HepG2 (cell line): ENCODE measurements around the gene SLC25A22. TPM values are rescaled to one million over a fixed set of nuclear protein-coding genes. Genes with fewer than 3 reads are reported as not detected.

Experiments used
- ATAC-seq: fragments of 200-7000 bp; cut with Tn5 transposase; 3 replicates; pipeline ENCODE4 v1.9.1; 2020; ENCODE audit warnings: mild to moderate bottlenecking, moderate library complexity
- Bru-seq: library from RNA; stranded (reverse); fragments of 400-500 nt; gene quantifications from one replicate; lab custom pipeline; 2021; lab: Mats Ljungman, UMichigan
- BruChase-seq, 2 experiments: library from RNA; stranded (reverse); fragments of 400-500 nt; gene quantifications; one replicate each; lab custom pipeline; 2021; lab: Mats Ljungman, UMichigan
- BruUV-seq: library from RNA; stranded (reverse); fragments of 400-500 nt; replicated peaks from 2 replicates; lab custom pipeline; 2021; lab: Mats Ljungman, UMichigan
- CTCF ChIA-PET: fragments of 300-600 bp; formaldehyde crosslinking; extraction: SDS; loops from one replicate; lab custom pipeline; 2021; ENCODE audit warnings: low total read pairs, inconsistent platforms, low intra/inter-chr PET ratio; lab: Yijun Ruan, JAX
- POLR2A ChIA-PET: fragments of 350-600 bp; sonication (Branson Sonifier 250); formaldehyde crosslinking; loops from one replicate; lab custom pipeline; 2020; ENCODE audit warnings: antibody characterized with exemption, inconsistent platforms; lab: Yijun Ruan, JAX
- DNase-seq: peaks from one replicate; pipeline ENCODE4 v3.0.0-alpha.2; 2015; ENCODE audit warnings: low spot score
- FAIRE-seq: peaks from 3 replicates; lab custom pipeline; 2011; peaks lifted over from hg19 to GRCh38; lab: Jason Lieb, UNC
- H2AFZ ChIP-seq: one replicate; pipeline ENCODE4 v1.6.1; 2011; ENCODE audit warnings: low read length, inconsistent platforms
- H3K27ac ChIP-seq: fragments of 300-600 bp; 3 replicates; pipeline ENCODE4 v1.8.0; 2011; ENCODE audit warnings: mixed run types, mild to moderate bottlenecking, mixed read lengths, low read length, inconsistent platforms; ENCODE audit not compliant: insufficient read depth; ENCODE audit errors: extremely low read length
- H3K27me3 ChIP-seq, 2 experiments: fragments of 200-600 bp in 1 of 2; 2 replicates in 1 of 2; 3 replicates in 1 of 2; pipeline versions ENCODE4 v1.6.0 to v1.8.0; 2011; ENCODE audit warnings: low read length in 2 of 2, mild to moderate bottlenecking in 2 of 2, moderate library complexity in 2 of 2, inconsistent platforms in 1 of 2; ENCODE audit not compliant: insufficient read depth in 2 of 2, control insufficient read depth in 1 of 2
- H3K36me3 ChIP-seq, 2 experiments: fragments of 200-600 bp in 1 of 2; replicated peaks in 1 of 2; 2 replicates in 1 of 2; 3 replicates in 1 of 2; pipeline versions ENCODE4 v1.5.1 to v1.8.0; 2011; ENCODE audit warnings: low read length in 2 of 2, inconsistent platforms in 1 of 2; ENCODE audit not compliant: insufficient read depth in 2 of 2, control insufficient read depth in 1 of 2
- H3K4me1 ChIP-seq: 2 replicates; pipeline ENCODE4 v1.5.1; 2012; ENCODE audit warnings: low read length, inconsistent platforms; ENCODE audit not compliant: insufficient read depth
- H3K4me2 ChIP-seq: 2 replicates; pipeline ENCODE4 v1.6.0; 2011; ENCODE audit warnings: low read depth, low read length, inconsistent platforms
- H3K4me3 ChIP-seq, 3 experiments: fragments of 200-600 bp in 1 of 3; sonication (generic), shearing (Covaris generic) in 1 of 3; replicated peaks in 1 of 3; 2 replicates each; pipeline ENCODE4 v1.5.1; 2011 to 2016; ENCODE audit warnings: low read length in 3 of 3, inconsistent platforms in 2 of 3, low read depth in 2 of 3, mild to moderate bottlenecking in 2 of 3, control low read depth in 1 of 3, mixed read lengths in 1 of 3; ENCODE audit not compliant: insufficient read depth in 1 of 3
- H3K79me2 ChIP-seq: one replicate; pipeline ENCODE4 v1.6.1; 2011; ENCODE audit warnings: low read length, inconsistent platforms; ENCODE audit not compliant: insufficient read depth
- H3K9ac ChIP-seq: 2 replicates; pipeline ENCODE4 v1.6.0; 2011; ENCODE audit warnings: mild to moderate bottlenecking, low read depth, low read length, inconsistent platforms; ENCODE audit not compliant: insufficient read depth
- H3K9me3 ChIP-seq: 2 replicates; pipeline ENCODE4 v1.5.1; 2012; ENCODE audit warnings: mild to moderate bottlenecking, low read length
- H4K20me1 ChIP-seq: 2 replicates; pipeline ENCODE4 v1.6.0; 2011; ENCODE audit warnings: inconsistent platforms, mild to moderate bottlenecking, low read length, moderate library complexity; ENCODE audit not compliant: insufficient read depth
- ELF4 ChIP-seq: sonication (generic); formaldehyde crosslinking; IDR thresholded peaks from 2 replicates; pipeline ENCODE4 v1.5.0; 2020; ENCODE audit warnings: missing genetic modification reagents, mild to moderate bottlenecking, moderate library complexity, borderline replicate concordance
- MXI1 ChIP-seq: IDR thresholded peaks from 3 replicates; pipeline ENCODE4 v1.6.1; 2012; ENCODE audit warnings: low read depth, low read length, inconsistent platforms, borderline replicate concordance
- PHF21A ChIP-seq: sonication (generic); formaldehyde crosslinking; IDR thresholded peaks from 2 replicates; pipeline ENCODE4 v1.5.0; 2020; ENCODE audit warnings: mild to moderate bottlenecking, missing genetic modification reagents
- SRSF9 ChIP-seq: fragments of 200-400 bp; formaldehyde crosslinking; IDR thresholded peaks from 2 replicates; pipeline ENCODE4 v1.6.1; 2018; ENCODE audit warnings: borderline replicate concordance, mild to moderate bottlenecking, low read depth, low read length; ENCODE audit not compliant: insufficient read depth, poor library complexity, severe bottlenecking
- TFAP4 ChIP-seq: sonication (generic); IDR thresholded peaks from 2 replicates; pipeline ENCODE4 v1.6.1; 2016; ENCODE audit warnings: low read depth, borderline replicate concordance
- ZBTB1 ChIP-seq: sonication (generic); formaldehyde crosslinking; IDR thresholded peaks from 2 replicates; pipeline ENCODE4 v1.4.0; 2020; ENCODE audit warnings: missing genetic modification reagents, borderline replicate concordance
- ZEB1 ChIP-seq: IDR thresholded peaks from 2 replicates; pipeline ENCODE4 v1.6.1; 2012; ENCODE audit warnings: mild to moderate bottlenecking, low read depth, inconsistent platforms; ENCODE audit not compliant: insufficient replicate concordance
- ZNF33A ChIP-seq: sonication (generic); formaldehyde crosslinking; IDR thresholded peaks from 2 replicates; pipeline ENCODE4 v1.5.1; 2020; ENCODE audit warnings: missing genetic modification reagents, mild to moderate bottlenecking, moderate library complexity, borderline replicate concordance
- WGBS: methylation state at CpG from one replicate; pipeline ENCODE4 v1.1.6; 2017; ENCODE audit warnings: low lambda C conversion rate; 5-methylcytosine and 5-hydroxymethylcytosine counted together
- in situ Hi-C: cut with HindIII; loops from 2 replicates; pipeline ENCODE4 v1.10.0; 2017; ENCODE audit warnings: low pct_unique_long_range_greater_than_20kb; ENCODE audit not compliant: extremely low pct_ligation_motif_present
- intact Hi-C: fragments of 100-400 bp; cut with micrococcal nuclease; formaldehyde crosslinking; loops from one replicate; pipeline ENCODE4 v1.10.0; 2022; ENCODE audit not compliant: unreplicated experiment
- long read RNA-seq, 2 experiments: library from RNA in 1 of 2; library from polyadenylated mRNA in 1 of 2; stranded (forward) in 1 of 2; unstranded in 1 of 2; transcript quantifications; one replicate each; pipeline ENCODE4 v2.0.0, GENCODE V29; 2019 to 2022
- polyA minus RNA-seq, 3 experiments: library from RNA; depleted of rRNA, polyadenylated mRNA; stranded (reverse); fragments of >200 nt; gene quantifications; 2 replicates each; pipeline ENCODE4 v1.2.3, GENCODE V29; 2011; ENCODE audit warnings: low replicate concordance in 1 of 3
- polyA plus RNA-seq, 8 experiments: library from polyadenylated mRNA; depleted of rRNA in 3 of 8; stranded (reverse) in 7 of 8; unstranded in 1 of 8; fragments of >200 nt; fragmentation: Illumina TruSeq in 4 of 8; extraction: Trizol in 4 of 8; gene quantifications; 2 replicates each; pipeline versions ENCODE4 v1.2.1 to v1.2.3, GENCODE V29; 2011 to 2016; ENCODE audit warnings: low read depth in 4 of 8, missing spikeins in 1 of 8, mixed read lengths in 1 of 8; ENCODE audit not compliant: insufficient read depth in 1 of 8
- total RNA-seq, 5 experiments: library from RNA; depleted of rRNA; stranded (reverse); fragments of >200 nt; fragmentation: Illumina TruSeq; extraction: Trizol; gene quantifications; 2 replicates each; pipeline ENCODE4 v1.2.3, GENCODE V29; 2016; ENCODE audit warnings: low read depth in 1 of 5
- TF ChIP-seq, protein P1 (sequence below): sonication (generic); formaldehyde crosslinking; IDR thresholded peaks from 2 replicates; pipeline ENCODE4 v1.4.0; 2020; ENCODE audit warnings: missing genetic modification reagents
- TF ChIP-seq, protein P2 (sequence below): IDR thresholded peaks from 2 replicates; pipeline ENCODE4 v1.6.1; 2016; ENCODE audit warnings: missing compliant biosample characterization, missing genetic modification reagents, borderline replicate concordance

SLC25A22 gene
- total RNA-seq (2016; rRNA removed; fragmentation: Illumina TruSeq; extraction: Trizol) (8.0 and 12.4 TPM in 2 replicates), polyA plus RNA-seq (2011; rRNA removed) (19.2 and 20.5 TPM in 2 replicates), polyA minus RNA-seq (2011; rRNA and poly(A)+ RNA removed; ENCODE audit: low replicate concordance) (19.4 and 40.7 TPM in 2 replicates), Bru-seq, nascent RNA (percentile 46 among the genes with signal in this experiment), BruChase-seq, experiment 1, labeled RNA remaining after a 6-hour chase (percentile 77 among the genes with signal in this experiment), BruChase-seq, experiment 2, labeled RNA remaining after a 2-hour chase (percentile 60 among the genes with signal in this experiment)
- 4.2 and 5.7 TPM in 2 replicates for total RNA-seq (2016; cell fraction: cytosol; rRNA removed; fragmentation: Illumina TruSeq; extraction: Trizol; ENCODE audit: low read depth)
- total RNA-seq (2016; cell fraction: insoluble cytoplasmic fraction; rRNA removed; fragmentation: Illumina TruSeq; extraction: Trizol): 8.0 and 11.4 TPM in 2 replicates
- total RNA-seq (2016; cell fraction: membrane; rRNA removed; fragmentation: Illumina TruSeq; extraction: Trizol): 8.3 and 9.2 TPM in 2 replicates
- 7.7 and 9.2 TPM in 2 replicates for total RNA-seq (2016; cell fraction: nucleus; rRNA removed; fragmentation: Illumina TruSeq; extraction: Trizol)
- polyA plus RNA-seq (2011; cell fraction: cytosol; rRNA removed): 5.9 and 7.9 TPM in 2 replicates
- 50.3 and 61.9 TPM in 2 replicates for polyA plus RNA-seq (2011; cell fraction: nucleus; rRNA removed)
- 7.5 and 11.4 TPM in 2 replicates for polyA plus RNA-seq (2012)
- 2.6 and 3.7 TPM in 2 replicates for polyA plus RNA-seq (2016; cell fraction: cytosol; fragmentation: Illumina TruSeq; extraction: Trizol; ENCODE audit: low read depth)
- polyA plus RNA-seq (2016; cell fraction: insoluble cytoplasmic fraction; fragmentation: Illumina TruSeq; extraction: Trizol; ENCODE audit: low read depth): 13.5 and 14.7 TPM in 2 replicates
- 8.3 and 8.7 TPM in 2 replicates for polyA plus RNA-seq (2016; cell fraction: membrane; fragmentation: Illumina TruSeq; extraction: Trizol; ENCODE audit: low read depth)
- polyA plus RNA-seq (2016; cell fraction: nucleus; fragmentation: Illumina TruSeq; extraction: Trizol; ENCODE audit: insufficient read depth, low read depth): 25.5 and 28.7 TPM in 2 replicates
- polyA minus RNA-seq (2011; cell fraction: cytosol; rRNA and poly(A)+ RNA removed): 8.5 and 14.7 TPM in 2 replicates
- polyA minus RNA-seq (2011; cell fraction: nucleus; rRNA and poly(A)+ RNA removed): 14.9 and 16.0 TPM in 2 replicates
- long read RNA-seq, experiment 1, transcript SLC25A22-228 (10 exons, 2,692 nt): major isoform, 9 of 23 reads
- long read RNA-seq, experiment 1, partial matches to known transcripts: 3 of 23 reads
- long read RNA-seq, experiment 1, other reads (novel, unspliced or antisense): 8 of 23 reads
- long read RNA-seq, experiment 2, transcript SLC25A22-228 (10 exons, 2,692 nt): major isoform, 12 of 44 reads
- long read RNA-seq, experiment 2, transcript SLC25A22-201 (10 exons, 2,796 nt): minor isoform, 9 of 44 reads
- long read RNA-seq, experiment 2, partial matches to known transcripts: 6 of 44 reads
- long read RNA-seq, experiment 2, other reads (novel, unspliced or antisense): 17 of 44 reads

DNA sequence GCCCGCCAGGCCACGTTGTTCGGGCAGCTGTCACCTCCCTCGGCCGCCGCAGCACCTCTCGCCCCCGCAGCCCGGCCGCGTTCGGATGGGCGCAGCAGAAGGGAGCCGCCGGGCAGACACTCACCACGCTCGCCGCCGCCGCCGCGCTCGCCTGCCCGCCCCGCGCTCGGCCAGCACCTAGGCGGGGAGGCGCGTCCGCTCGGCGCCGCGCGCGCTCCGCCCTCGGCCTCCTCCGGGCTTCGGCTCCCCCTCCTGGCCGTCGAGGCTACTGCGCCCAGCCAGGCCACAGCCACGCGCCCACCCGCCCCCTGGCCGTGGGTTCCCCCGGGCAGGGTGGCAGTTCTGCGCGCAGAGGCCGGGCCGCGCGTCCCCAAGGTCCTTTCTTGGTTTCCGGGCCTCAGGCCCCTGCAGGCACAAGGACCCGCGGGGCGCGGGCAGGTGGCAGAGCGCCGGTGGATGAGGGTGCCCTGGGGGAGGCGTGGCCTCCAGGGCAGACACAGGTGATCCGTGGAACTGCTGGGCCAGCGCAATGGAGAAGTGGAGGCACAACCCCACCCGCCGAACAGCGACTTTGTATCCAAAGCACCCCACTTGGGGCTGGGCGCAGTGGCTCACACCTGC lies at the start of gene SLC25A22:
Gene SLC25A22, minus strand, starts transcription at position 189 of the 621 bp plus-strand sequence. CDS start 3,275 bp downstream, outside the sequence.
- peak within 1 kb of the TSS; percentile 100 for H3K4me2 ChIP-seq
- H3K36me3 ChIP-seq: peaks cover 7 to 8% of the 10 kb centered on the region in 2 experiments; a peak in 3 of 5 replicates
- WGBS: 67% methylated on average over 7 of the region's 69 CpGs
- CTCF ChIA-PET: interaction anchor here (1.2 kb wide), 1 partner anchor 70 kb away, joined by 4 read pairs; no protein-coding TSS in a partner anchor
- BruUV-seq: no TSS peak
- H3K27me3 ChIP-seq: no peaks in the 10 kb centered on the region; a peak in 1 of 5 replicates
- H3K79me2 ChIP-seq: peaks cover 4% of the 10 kb centered on the region
- no peaks in the 10 kb centered on the region for H4K20me1 ChIP-seq
- peak within 1 kb of the TSS; percentile 70 to 97 (median 94) for H3K4me3 ChIP-seq
- peak within 1 kb of the TSS; percentile 82 for H3K9ac ChIP-seq
- peak; percentile 49 for DNase-seq
- intact Hi-C loops (no loop called here), in situ Hi-C loops (no loop called here)
- H3K4me1 ChIP-seq: peaks cover 4% of the 10 kb centered on the region
- no peak for FAIRE-seq
- no peaks in the 10 kb centered on the region for H3K9me3 ChIP-seq
- no peak within 1 kb of the TSS for H2AFZ ChIP-seq
- peak; percentile 52 for ATAC-seq
- POLR2A ChIA-PET: interaction anchor here (5.3 kb wide), 1 partner anchor 20 kb away, joined by 44 read pairs; the partner anchor contains the start of gene GATD1
- peak within 1 kb of the TSS; percentile 80 for H3K27ac ChIP-seq
- TF ChIP-seq MXI1: peak; percentile 86; the same call in 1 of the 3 replicates
- TF ChIP-seq ZEB1: no peak
- TF ChIP-seq ZNF33A (CRISPR knock-in tag): no peak
- TF ChIP-seq SRSF9: no peak
- TF ChIP-seq, protein P1, sequence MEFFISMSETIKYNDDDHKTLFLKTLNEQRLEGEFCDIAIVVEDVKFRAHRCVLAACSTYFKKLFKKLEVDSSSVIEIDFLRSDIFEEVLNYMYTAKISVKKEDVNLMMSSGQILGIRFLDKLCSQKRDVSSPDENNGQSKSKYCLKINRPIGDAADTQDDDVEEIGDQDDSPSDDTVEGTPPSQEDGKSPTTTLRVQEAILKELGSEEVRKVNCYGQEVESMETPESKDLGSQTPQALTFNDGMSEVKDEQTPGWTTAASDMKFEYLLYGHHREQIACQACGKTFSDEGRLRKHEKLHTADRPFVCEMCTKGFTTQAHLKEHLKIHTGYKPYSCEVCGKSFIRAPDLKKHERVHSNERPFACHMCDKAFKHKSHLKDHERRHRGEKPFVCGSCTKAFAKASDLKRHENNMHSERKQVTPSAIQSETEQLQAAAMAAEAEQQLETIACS (CRISPR knock-in tag): peak; percentile 84
- TF ChIP-seq PHF21A: no peak
- no peak for TF ChIP-seq ELF4 (CRISPR knock-in tag)
- no peak for TF ChIP-seq ZBTB1 (CRISPR knock-in tag)
- no peak for TF ChIP-seq TFAP4
- TF ChIP-seq, protein P2, sequence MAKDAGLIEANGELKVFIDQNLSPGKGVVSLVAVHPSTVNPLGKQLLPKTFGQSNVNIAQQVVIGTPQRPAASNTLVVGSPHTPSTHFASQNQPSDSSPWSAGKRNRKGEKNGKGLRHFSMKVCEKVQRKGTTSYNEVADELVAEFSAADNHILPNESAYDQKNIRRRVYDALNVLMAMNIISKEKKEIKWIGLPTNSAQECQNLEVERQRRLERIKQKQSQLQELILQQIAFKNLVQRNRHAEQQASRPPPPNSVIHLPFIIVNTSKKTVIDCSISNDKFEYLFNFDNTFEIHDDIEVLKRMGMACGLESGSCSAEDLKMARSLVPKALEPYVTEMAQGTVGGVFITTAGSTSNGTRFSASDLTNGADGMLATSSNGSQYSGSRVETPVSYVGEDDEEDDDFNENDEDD (CRISPR knock-in tag): peak; percentile 24; the same call in 1 of the 2 replicates
